HEK293 (cell line): ENCODE results near the gene ZNF19.

Source experiments
- CTCF ChIP-seq: fragments of 450-650 bp; formaldehyde crosslinking; IDR thresholded peaks from 2 replicates; pipeline ENCODE4 v1.5.1; 2016; ENCODE audit warnings: missing biosample characterization, missing genetic modification characterization
- OVOL3 ChIP-seq: fragments of 450-650 bp; formaldehyde crosslinking; IDR thresholded peaks from 2 replicates; pipeline ENCODE4 v1.5.1; 2016; ENCODE audit warnings: missing biosample characterization, missing genetic modification characterization
- TCF7L2 ChIP-seq: IDR thresholded peaks from 2 replicates; pipeline ENCODE4 v1.6.1; 2011; ENCODE audit warnings: low read depth, mild to moderate bottlenecking, inconsistent platforms, low read length, moderate library complexity, borderline replicate concordance
- YY1 ChIP-seq: fragments of 450-650 bp; formaldehyde crosslinking; IDR thresholded peaks from 2 replicates; pipeline ENCODE4 v1.5.1; 2018; ENCODE audit warnings: missing biosample characterization, missing genetic modification characterization
- ZNF239 ChIP-seq: fragments of 450-650 bp; formaldehyde crosslinking; IDR thresholded peaks from 2 replicates; pipeline ENCODE4 v1.5.1; 2016; ENCODE audit warnings: missing biosample characterization, missing genetic modification characterization
- ZNF24 ChIP-seq: fragments of 450-650 bp; formaldehyde crosslinking; IDR thresholded peaks from 2 replicates; pipeline ENCODE4 v1.5.1; 2016; ENCODE audit warnings: missing biosample characterization, missing genetic modification characterization
- ZNF274 ChIP-seq, 2 experiments: fragments of 200-500 bp in 1 of 2; fragments of 450-650 bp in 1 of 2; sonication (Bioruptor generic) in 1 of 2; formaldehyde crosslinking in 1 of 2; IDR thresholded peaks; 2 replicates each; pipeline versions ENCODE4 v1.5.1 to v1.6.1; 2014 to 2016; ENCODE audit warnings: borderline replicate concordance in 1 of 2, inconsistent platforms in 1 of 2, low read length in 1 of 2, missing biosample characterization in 1 of 2, missing genetic modification characterization in 1 of 2
- ZNF362 ChIP-seq: fragments of 450-650 bp; formaldehyde crosslinking; IDR thresholded peaks from 2 replicates; pipeline ENCODE4 v1.5.1; 2016; ENCODE audit warnings: missing biosample characterization, missing genetic modification characterization
- ZNF391 ChIP-seq: fragments of 450-650 bp; formaldehyde crosslinking; IDR thresholded peaks from 2 replicates; pipeline ENCODE4 v1.5.1; 2016; ENCODE audit warnings: low read depth, missing biosample characterization, missing genetic modification characterization, borderline replicate concordance
- ZNF521 ChIP-seq: fragments of 450-650 bp; formaldehyde crosslinking; IDR thresholded peaks from 2 replicates; pipeline ENCODE4 v1.5.1; 2017; ENCODE audit warnings: missing biosample characterization, mild to moderate bottlenecking, missing genetic modification characterization
- ZNF610 ChIP-seq: fragments of 450-650 bp; formaldehyde crosslinking; IDR thresholded peaks from 2 replicates; pipeline ENCODE4 v1.5.1; 2016; ENCODE audit warnings: missing biosample characterization, missing genetic modification characterization, borderline replicate concordance
- ZNF692 ChIP-seq: fragments of 450-650 bp; formaldehyde crosslinking; IDR thresholded peaks from 2 replicates; pipeline ENCODE4 v1.5.1; 2016; ENCODE audit warnings: missing biosample characterization, missing genetic modification characterization
- TF ChIP-seq, protein P1 (sequence below): fragments of 450-650 bp; formaldehyde crosslinking; IDR thresholded peaks from 2 replicates; pipeline ENCODE4 v1.5.1; 2016; ENCODE audit warnings: missing biosample characterization, missing genetic modification characterization
- TF ChIP-seq, protein P2 (sequence below): fragments of 450-650 bp; formaldehyde crosslinking; IDR thresholded peaks from 2 replicates; pipeline ENCODE4 v1.5.1; 2016; ENCODE audit warnings: missing biosample characterization, missing genetic modification characterization

GRCh38 chr16:71425746-71426068 lies 63.4 kb downstream of the ZNF19 start:
- TF ChIP-seq CTCF (tag by site-specific recombination) (no peak), ZNF362 (tag by site-specific recombination) (no peak), TCF7L2 (no peak), ZNF239 (tag by site-specific recombination) (no peak), ZNF274 (IDR thresholded peaks at IDR 0.05; ENCODE audit: low read length) (no peak), ZNF274 (tag by site-specific recombination; IDR thresholded peaks at IDR 0.05; ENCODE audit: borderline replicate concordance) (no peak), ZNF692 (no peak), ZNF521 (tag by site-specific recombination) (no peak), OVOL3 (tag by site-specific recombination) (no peak), ZNF24 (tag by site-specific recombination) (no peak), YY1 (tag by site-specific recombination) (no peak), ZNF610 (tag by site-specific recombination) (no peak), ZNF391 (no peak)
- TF ChIP-seq, protein P1, sequence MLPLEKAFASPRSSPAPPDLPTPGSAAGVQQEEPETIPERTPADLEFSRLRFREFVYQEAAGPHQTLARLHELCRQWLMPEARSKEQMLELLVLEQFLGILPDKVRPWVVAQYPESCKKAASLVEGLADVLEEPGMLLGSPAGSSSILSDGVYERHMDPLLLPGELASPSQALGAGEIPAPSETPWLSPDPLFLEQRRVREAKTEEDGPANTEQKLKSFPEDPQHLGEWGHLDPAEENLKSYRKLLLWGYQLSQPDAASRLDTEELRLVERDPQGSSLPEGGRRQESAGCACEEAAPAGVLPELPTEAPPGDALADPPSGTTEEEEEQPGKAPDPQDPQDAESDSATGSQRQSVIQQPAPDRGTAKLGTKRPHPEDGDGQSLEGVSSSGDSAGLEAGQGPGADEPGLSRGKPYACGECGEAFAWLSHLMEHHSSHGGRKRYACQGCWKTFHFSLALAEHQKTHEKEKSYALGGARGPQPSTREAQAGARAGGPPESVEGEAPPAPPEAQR: no peak
- TF ChIP-seq, protein P2, sequence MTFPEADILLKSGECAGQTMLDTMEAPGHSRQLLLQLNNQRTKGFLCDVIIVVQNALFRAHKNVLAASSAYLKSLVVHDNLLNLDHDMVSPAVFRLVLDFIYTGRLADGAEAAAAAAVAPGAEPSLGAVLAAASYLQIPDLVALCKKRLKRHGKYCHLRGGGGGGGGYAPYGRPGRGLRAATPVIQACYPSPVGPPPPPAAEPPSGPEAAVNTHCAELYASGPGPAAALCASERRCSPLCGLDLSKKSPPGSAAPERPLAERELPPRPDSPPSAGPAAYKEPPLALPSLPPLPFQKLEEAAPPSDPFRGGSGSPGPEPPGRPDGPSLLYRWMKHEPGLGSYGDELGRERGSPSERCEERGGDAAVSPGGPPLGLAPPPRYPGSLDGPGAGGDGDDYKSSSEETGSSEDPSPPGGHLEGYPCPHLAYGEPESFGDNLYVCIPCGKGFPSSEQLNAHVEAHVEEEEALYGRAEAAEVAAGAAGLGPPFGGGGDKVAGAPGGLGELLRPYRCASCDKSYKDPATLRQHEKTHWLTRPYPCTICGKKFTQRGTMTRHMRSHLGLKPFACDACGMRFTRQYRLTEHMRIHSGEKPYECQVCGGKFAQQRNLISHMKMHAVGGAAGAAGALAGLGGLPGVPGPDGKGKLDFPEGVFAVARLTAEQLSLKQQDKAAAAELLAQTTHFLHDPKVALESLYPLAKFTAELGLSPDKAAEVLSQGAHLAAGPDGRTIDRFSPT: no peak
